GM12875 (cell line): ENCODE results near the gene API5.

Experiments used
- H3K4me3 ChIP-seq: one replicate; pipeline ENCODE4 v1.5.1; 2011; ENCODE audit warnings: low read depth, low read length, control low read depth
- TF ChIP-seq, protein P1 (sequence below): IDR thresholded peaks from 2 replicates; pipeline ENCODE4 v1.5.1; 2011; ENCODE audit warnings: low read depth, mild to moderate bottlenecking, control low read depth, inconsistent platforms, low read length, moderate library complexity, borderline replicate concordance; ENCODE audit not compliant: insufficient read depth

Gene API5

DNA sequence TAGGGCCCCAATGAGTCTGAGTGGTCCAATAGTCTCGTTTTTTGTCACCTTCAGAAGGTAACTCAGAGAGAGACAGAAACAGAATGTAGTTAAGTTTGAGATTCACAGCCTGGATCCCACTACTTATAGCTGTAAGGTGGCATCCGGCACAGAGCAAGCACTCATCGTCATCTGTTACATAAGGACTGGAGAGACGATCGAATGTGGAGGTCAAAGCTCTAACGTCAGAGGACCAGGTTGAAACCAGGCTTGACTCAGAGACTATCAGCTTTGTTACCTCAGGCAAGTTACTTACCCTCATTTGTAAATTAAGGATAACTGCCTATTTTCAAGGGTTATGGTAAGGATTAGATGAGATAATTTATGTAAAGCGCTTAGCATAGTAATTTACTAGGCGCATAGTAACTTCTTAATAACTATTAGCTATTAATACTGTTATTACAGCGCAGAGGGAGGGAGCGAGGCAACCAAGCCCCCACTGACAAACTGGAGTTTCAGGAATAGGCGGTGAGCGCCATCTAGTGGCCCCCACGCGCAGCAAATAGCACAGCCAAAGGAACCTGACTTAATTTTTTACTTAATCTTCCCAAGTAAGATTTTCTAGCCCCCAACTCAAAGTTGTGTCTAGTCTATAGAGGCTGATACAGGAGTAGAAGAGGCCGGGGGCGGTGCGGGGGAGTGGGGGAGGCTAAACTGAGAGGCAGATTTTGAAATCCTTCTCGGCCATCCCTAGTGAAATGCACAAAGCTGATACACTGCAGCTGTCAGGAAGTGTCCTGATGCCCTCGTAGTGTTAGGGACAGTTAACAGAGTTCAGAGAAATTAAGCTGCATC lies 29.0 kb upstream of the API5 start:
- TF ChIP-seq, protein P1, sequence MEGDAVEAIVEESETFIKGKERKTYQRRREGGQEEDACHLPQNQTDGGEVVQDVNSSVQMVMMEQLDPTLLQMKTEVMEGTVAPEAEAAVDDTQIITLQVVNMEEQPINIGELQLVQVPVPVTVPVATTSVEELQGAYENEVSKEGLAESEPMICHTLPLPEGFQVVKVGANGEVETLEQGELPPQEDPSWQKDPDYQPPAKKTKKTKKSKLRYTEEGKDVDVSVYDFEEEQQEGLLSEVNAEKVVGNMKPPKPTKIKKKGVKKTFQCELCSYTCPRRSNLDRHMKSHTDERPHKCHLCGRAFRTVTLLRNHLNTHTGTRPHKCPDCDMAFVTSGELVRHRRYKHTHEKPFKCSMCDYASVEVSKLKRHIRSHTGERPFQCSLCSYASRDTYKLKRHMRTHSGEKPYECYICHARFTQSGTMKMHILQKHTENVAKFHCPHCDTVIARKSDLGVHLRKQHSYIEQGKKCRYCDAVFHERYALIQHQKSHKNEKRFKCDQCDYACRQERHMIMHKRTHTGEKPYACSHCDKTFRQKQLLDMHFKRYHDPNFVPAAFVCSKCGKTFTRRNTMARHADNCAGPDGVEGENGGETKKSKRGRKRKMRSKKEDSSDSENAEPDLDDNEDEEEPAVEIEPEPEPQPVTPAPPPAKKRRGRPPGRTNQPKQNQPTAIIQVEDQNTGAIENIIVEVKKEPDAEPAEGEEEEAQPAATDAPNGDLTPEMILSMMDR: peak; percentile 80
- H3K4me3 ChIP-seq: no peak overlapping the region

DNA sequence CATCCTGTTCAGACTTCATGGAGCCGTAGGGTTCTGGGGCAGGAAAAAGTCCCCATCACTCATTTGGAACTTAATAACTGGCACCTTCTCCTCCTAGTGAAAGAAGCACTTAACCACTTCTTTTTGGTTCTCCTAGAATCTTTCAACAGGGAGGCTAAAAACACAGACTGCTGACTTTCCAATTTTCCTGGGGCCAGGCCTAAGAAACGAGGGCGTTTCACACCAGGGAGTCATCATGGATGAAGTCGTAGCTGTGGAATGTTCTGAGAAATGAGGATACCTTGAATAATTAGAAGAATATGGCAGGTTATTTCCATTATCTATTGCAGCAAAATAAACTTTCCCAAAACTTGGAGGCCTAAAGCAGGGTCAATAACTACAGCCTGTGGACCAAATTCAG lies 26.0 kb upstream of the API5 start:
- no peak overlapping the region for H3K4me3 ChIP-seq
- TF ChIP-seq, protein P1: no peak

DNA sequence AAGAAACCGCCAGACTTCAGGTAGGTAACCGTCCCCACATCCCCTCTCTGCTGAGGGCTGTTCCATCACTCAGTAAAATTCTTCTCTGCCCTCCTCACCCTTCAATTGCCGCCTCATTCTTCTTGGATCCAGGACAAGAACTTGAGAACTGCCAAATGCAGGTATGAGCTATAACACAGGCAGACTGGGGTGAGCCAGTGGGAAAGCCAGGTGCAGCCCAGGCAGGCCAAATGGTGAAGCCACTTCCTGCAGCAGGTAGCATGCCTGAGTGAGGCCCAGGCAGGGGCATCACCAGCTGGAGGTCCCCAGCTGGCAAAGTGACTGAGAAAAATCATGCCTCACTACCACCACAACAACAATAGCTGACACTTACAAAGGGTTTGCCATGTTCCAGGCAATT lies 22.4 kb upstream of the API5 start:
- TF ChIP-seq, protein P1: no peak
- H3K4me3 ChIP-seq: no peak overlapping the region

DNA sequence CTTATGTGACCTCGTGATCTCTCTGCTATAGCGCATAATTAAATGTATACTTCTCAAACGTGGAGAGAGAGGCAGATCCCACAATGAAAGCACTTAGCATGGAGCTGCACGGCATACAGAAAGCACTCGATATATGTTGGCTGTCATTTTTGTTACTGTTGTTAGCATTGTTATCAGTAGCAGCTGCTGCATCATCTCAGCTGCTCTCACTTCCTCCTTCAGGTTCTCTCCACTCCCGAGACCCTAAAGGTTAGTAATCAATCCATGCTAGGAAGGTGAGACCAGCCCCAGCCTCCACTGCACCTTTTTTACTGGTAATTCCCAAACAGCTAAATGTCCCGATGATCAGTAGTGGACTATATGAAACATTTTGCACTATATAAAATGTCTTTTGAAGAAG lies 13.4 kb upstream of the API5 start:
- TF ChIP-seq, protein P1: no peak
- H3K4me3 ChIP-seq: no peak overlapping the region

DNA sequence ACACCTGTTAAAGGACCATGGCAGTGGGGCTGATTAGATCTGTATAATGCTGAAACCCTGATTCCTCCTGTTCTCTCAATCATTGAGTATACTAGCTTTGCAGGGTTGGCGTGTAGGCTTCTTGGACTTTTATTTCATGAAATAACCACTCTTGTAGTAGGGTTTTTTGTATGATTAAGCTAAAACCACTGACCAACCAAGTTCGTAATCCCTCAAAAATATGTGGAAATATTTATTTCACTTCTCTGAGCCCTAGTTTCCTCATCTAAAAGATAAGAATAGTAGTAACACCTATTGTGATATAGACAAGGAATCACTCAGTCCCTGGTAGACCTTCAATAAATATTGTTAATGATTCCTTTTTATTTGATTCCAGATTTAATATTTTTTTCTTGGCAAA lies 4.2 kb downstream of the API5 start:
- no peak overlapping the region for H3K4me3 ChIP-seq
- TF ChIP-seq, protein P1: no peak

DNA sequence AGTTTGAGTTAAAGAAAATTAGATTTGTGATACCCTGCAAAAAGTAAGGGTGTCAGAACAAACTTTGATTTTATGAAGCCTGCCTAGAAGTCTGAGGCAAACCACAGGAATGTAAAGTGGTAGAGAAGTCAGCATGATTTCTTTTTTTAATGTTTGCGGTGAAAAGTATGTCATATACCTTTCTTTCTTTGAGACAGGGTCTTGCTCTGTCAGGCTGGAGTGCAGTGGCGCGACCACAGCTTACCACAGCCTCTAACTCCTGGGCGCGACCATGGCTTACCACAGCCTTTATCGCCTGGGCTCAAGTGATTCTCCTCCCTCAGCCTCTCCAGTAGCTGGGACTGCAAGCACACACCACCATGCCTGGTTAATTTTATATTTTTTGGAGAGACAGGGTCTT lies 4.7 kb downstream of the API5 start:
- H3K4me3 ChIP-seq: no peak overlapping the region
- TF ChIP-seq, protein P1: no peak

DNA sequence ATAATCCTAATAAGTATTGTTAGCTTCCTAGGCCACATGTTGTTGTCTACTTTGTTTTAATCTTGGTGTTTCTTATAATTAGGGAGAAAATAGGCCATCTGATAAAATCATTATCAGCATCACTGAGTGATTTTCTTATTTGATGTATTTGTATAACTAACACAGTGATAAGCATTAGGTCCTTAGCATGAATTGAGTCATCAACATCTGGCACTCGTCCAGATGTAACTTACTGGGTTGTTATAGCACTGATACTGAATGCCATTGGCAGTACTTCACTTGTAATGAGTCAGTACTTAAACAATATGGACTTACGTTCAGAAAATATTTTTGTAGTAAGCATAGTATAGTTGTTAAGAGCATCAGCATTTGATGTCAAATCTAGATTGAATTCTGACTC lies 16.2 kb downstream of the API5 start:
- no peak overlapping the region for H3K4me3 ChIP-seq
- TF ChIP-seq, protein P1: no peak
